ENCODE measurements around the gene ZNF692. TPM values are rescaled to one million over a fixed set of nuclear protein-coding genes. Genes with fewer than 3 reads are reported as not detected.

Gene ZNF692
- total and polyA plus RNA-seq, 2 of the 13 experiments (the other 11 are each of a cell fraction or from before 2014, with no cell fraction given) = 27.3 to 45.8 TPM

DNA sequence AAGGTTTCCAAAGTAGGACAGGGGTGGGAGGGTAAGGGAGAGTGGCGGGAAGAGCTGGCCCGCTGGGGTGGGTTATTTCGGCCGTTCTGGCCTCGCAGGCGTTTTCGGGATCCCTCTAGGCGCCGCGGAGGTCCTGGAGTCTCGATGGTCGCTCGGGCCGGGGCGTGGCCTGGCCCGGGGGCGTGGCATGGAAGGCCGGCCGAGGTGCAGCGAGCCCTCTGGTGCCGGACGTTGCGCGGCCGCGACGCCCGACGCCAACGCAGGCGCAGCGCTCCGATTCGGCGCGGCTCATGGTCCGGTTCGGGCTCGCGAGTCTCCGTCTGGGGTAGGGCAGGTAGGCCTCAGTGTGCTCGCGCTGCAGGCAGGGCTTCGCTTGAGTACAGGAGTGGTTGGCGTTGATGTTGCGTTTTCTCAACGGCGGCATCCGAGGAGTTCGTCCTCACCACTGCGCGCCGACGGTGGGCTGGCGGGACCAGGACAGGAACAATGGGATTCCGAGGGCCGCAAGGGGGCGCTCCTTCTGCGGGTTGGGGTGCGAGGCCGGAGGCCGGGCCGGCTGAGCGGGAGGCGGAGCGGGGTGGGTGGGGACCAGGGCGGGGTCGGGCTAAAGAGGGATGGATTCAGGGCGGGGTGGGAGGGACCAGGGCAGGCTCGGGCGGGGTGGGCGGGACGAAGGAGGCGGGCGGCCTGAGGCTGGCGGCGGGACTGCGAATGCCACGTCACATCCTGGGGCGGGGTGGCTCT is 47.3 kb upstream of the ZNF692 start, which contains the start of gene PGBD2 (continued):
- TF ChIP-seq, protein P1, sequence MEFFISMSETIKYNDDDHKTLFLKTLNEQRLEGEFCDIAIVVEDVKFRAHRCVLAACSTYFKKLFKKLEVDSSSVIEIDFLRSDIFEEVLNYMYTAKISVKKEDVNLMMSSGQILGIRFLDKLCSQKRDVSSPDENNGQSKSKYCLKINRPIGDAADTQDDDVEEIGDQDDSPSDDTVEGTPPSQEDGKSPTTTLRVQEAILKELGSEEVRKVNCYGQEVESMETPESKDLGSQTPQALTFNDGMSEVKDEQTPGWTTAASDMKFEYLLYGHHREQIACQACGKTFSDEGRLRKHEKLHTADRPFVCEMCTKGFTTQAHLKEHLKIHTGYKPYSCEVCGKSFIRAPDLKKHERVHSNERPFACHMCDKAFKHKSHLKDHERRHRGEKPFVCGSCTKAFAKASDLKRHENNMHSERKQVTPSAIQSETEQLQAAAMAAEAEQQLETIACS (CRISPR knock-in tag; IDR thresholded peaks at IDR 0.05) = peak; percentile 70
- TF ChIP-seq MXI1 (IDR thresholded peaks at IDR 0.05; ENCODE audit: borderline replicate concordance, low read depth, low read length) (peak; percentile 21; the same call in 1 of the 3 replicates), ZNF724P (CRISPR knock-in tag; IDR thresholded peaks at IDR 0.05; ENCODE audit: borderline replicate concordance) (peak; percentile 98), ZMYM4 (CRISPR knock-in tag; IDR thresholded peaks at IDR 0.05) (peak; percentile 87), KDM5B (CRISPR knock-in tag; IDR thresholded peaks at IDR 0.05; ENCODE audit: borderline replicate concordance) (peak; percentile 97), KAT2B (IDR thresholded peaks at IDR 0.05; ENCODE audit: borderline replicate concordance, low read depth, low read length) (no peak), CREB3 (CRISPR knock-in tag; IDR thresholded peaks at IDR 0.05) (0 out of 2 replicates have a peak, but pooled peaks have one; percentile 12), KDM5A (IDR thresholded peaks at IDR 0.05; ENCODE audit: borderline replicate concordance, low read length) (0 out of 2 replicates have a peak, but pooled peaks have one; percentile 36), GTF2F1 (IDR thresholded peaks at IDR 0.05; ENCODE audit: low read length) (no peak), IKZF1 (IDR thresholded peaks at IDR 0.05) (no peak), ZFP1 (CRISPR knock-in tag; IDR thresholded peaks at IDR 0.05) (peak; percentile 59; the same call in 1 of the 2 replicates), CBX1 (IDR thresholded peaks at IDR 0.05; ENCODE audit: low read depth) (peak; percentile 62), MAZ (IDR thresholded peaks at IDR 0.05; ENCODE audit: borderline replicate concordance, low read depth, low read length) (no peak), MAZ (CRISPR knock-in tag; IDR thresholded peaks at IDR 0.05; ENCODE audit: low read depth) (peak; percentile 93), ZMAT3 (CRISPR knock-in tag; conservative IDR thresholded peaks at IDR 0.05) (peak; percentile 88), PHF5A (CRISPR knock-in tag; IDR thresholded peaks at IDR 0.05; ENCODE audit: low read depth, unreplicated experiment) (peak; percentile 79), KDM3A (CRISPR knock-in tag; IDR thresholded peaks at IDR 0.05; ENCODE audit: low read depth) (peak; percentile 82), ARID5B (CRISPR knock-in tag; IDR thresholded peaks at IDR 0.05) (peak; percentile 65; the same call in 1 of the 2 replicates)
- TF ChIP-seq, protein P2, sequence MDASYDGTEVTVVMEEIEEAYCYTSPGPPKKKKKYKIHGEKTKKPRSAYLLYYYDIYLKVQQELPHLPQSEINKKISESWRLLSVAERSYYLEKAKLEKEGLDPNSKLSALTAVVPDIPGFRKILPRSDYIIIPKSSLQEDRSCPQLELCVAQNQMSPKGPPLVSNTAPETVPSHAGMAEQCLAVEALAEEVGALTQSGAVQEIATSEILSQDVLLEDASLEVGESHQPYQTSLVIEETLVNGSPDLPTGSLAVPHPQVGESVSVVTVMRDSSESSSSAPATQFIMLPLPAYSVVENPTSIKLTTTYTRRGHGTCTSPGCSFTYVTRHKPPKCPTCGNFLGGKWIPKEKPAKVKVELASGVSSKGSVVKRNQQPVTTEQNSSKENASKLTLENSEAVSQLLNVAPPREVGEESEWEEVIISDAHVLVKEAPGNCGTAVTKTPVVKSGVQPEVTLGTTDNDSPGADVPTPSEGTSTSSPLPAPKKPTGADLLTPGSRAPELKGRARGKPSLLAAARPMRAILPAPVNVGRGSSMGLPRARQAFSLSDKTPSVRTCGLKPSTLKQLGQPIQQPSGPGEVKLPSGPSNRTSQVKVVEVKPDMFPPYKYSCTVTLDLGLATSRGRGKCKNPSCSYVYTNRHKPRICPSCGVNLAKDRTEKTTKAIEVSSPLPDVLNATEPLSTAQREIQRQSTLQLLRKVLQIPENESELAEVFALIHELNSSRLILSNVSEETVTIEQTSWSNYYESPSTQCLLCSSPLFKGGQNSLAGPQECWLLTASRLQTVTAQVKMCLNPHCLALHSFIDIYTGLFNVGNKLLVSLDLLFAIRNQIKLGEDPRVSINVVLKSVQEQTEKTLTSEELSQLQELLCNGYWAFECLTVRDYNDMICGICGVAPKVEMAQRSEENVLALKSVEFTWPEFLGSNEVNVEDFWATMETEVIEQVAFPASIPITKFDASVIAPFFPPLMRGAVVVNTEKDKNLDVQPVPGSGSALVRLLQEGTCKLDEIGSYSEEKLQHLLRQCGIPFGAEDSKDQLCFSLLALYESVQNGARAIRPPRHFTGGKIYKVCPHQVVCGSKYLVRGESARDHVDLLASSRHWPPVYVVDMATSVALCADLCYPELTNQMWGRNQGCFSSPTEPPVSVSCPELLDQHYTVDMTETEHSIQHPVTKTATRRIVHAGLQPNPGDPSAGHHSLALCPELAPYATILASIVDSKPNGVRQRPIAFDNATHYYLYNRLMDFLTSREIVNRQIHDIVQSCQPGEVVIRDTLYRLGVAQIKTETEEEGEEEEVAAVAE (CRISPR knock-in tag; IDR thresholded peaks at IDR 0.05; ENCODE audit: borderline replicate concordance) = no peak; the same call in 1 of the 2 replicates

Data from HepG2 (cell line).